WTC11 (cell line): ENCODE data around the gene MGAT5B.

Experiments
- ATF1 ChIP-seq: sonication (generic); formaldehyde crosslinking; IDR thresholded peaks from 2 replicates; pipeline ENCODE4 v1.8.1; 2023; ENCODE audit warnings: mild to moderate bottlenecking, moderate library complexity, missing genetic modification reagents
- ATF3 ChIP-seq: sonication (generic); formaldehyde crosslinking; conservative IDR thresholded peaks from 2 replicates; pipeline ENCODE4 v1.8.1; 2022; ENCODE audit warnings: mild to moderate bottlenecking, missing genetic modification reagents
- E2F5 ChIP-seq: sonication (generic); formaldehyde crosslinking; IDR thresholded peaks from 2 replicates; pipeline ENCODE4 v1.8.1; 2022; ENCODE audit warnings: mild to moderate bottlenecking, moderate library complexity, missing genetic modification reagents
- ESRRA ChIP-seq: sonication (generic); formaldehyde crosslinking; IDR thresholded peaks from 2 replicates; pipeline ENCODE4 v1.8.1; 2022; ENCODE audit warnings: mild to moderate bottlenecking, missing genetic modification reagents, borderline replicate concordance
- FOXJ3 ChIP-seq: sonication (generic); formaldehyde crosslinking; IDR thresholded peaks from 2 replicates; pipeline ENCODE4 v1.9.0; 2021; ENCODE audit warnings: missing genetic modification reagents, mild to moderate bottlenecking, borderline replicate concordance
- IRF2 ChIP-seq: sonication (generic); formaldehyde crosslinking; IDR thresholded peaks from 2 replicates; pipeline ENCODE4 v1.8.0; 2022; ENCODE audit warnings: low read depth, missing genetic modification reagents, borderline replicate concordance
- SP1 ChIP-seq: sonication (generic); formaldehyde crosslinking; conservative IDR thresholded peaks from 2 replicates; pipeline ENCODE4 v1.8.1; 2022; ENCODE audit warnings: missing genetic modification reagents
- TCF7 ChIP-seq: sonication (generic); formaldehyde crosslinking; IDR thresholded peaks from 2 replicates; pipeline ENCODE4 v1.8.0; 2022; ENCODE audit warnings: mild to moderate bottlenecking, low read depth, missing genetic modification reagents, moderate library complexity
- TEAD4 ChIP-seq: sonication (generic); formaldehyde crosslinking; IDR thresholded peaks from 2 replicates; pipeline ENCODE4 v1.8.0; 2022; ENCODE audit warnings: mild to moderate bottlenecking, missing genetic modification reagents
- TP53 ChIP-seq: sonication (generic); formaldehyde crosslinking; IDR thresholded peaks from 2 replicates; pipeline ENCODE4 v1.8.1; 2023; ENCODE audit warnings: mild to moderate bottlenecking, missing genetic modification reagents
- ZBTB21 ChIP-seq: sonication (generic); formaldehyde crosslinking; IDR thresholded peaks from 2 replicates; pipeline ENCODE4 v1.8.1; 2023; ENCODE audit warnings: mild to moderate bottlenecking, missing genetic modification reagents, borderline replicate concordance
- TF ChIP-seq, protein P1 (sequence below): fragments of 200-600 bp; IDR thresholded peaks from 2 replicates; pipeline ENCODE4 v1.8.0; 2022; ENCODE audit warnings: antibody characterized with exemption
- TF ChIP-seq, protein P2 (sequence below): sonication (generic); formaldehyde crosslinking; IDR thresholded peaks from 2 replicates; pipeline ENCODE4 v1.8.0; 2022; ENCODE audit warnings: mild to moderate bottlenecking, missing genetic modification reagents
- TF ChIP-seq, protein P3 (sequence below): sonication (generic); formaldehyde crosslinking; IDR thresholded peaks from 2 replicates; pipeline ENCODE4 v1.8.0; 2023; ENCODE audit warnings: missing genetic modification reagents, mild to moderate bottlenecking, borderline replicate concordance

- TF ChIP-seq, protein P1, sequence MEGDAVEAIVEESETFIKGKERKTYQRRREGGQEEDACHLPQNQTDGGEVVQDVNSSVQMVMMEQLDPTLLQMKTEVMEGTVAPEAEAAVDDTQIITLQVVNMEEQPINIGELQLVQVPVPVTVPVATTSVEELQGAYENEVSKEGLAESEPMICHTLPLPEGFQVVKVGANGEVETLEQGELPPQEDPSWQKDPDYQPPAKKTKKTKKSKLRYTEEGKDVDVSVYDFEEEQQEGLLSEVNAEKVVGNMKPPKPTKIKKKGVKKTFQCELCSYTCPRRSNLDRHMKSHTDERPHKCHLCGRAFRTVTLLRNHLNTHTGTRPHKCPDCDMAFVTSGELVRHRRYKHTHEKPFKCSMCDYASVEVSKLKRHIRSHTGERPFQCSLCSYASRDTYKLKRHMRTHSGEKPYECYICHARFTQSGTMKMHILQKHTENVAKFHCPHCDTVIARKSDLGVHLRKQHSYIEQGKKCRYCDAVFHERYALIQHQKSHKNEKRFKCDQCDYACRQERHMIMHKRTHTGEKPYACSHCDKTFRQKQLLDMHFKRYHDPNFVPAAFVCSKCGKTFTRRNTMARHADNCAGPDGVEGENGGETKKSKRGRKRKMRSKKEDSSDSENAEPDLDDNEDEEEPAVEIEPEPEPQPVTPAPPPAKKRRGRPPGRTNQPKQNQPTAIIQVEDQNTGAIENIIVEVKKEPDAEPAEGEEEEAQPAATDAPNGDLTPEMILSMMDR: no peak
- TF ChIP-seq IRF2 (CRISPR knock-in tag): no peak
- no peak for TF ChIP-seq ATF1 (CRISPR knock-in tag)
- TF ChIP-seq, protein P2, sequence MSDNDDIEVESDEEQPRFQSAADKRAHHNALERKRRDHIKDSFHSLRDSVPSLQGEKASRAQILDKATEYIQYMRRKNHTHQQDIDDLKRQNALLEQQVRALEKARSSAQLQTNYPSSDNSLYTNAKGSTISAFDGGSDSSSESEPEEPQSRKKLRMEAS: no peak
- TF ChIP-seq SP1 (CRISPR knock-in tag): no peak
- TF ChIP-seq ESRRA: no peak
- no peak for TF ChIP-seq ZBTB21 (CRISPR knock-in tag)
- TF ChIP-seq, protein P3, sequence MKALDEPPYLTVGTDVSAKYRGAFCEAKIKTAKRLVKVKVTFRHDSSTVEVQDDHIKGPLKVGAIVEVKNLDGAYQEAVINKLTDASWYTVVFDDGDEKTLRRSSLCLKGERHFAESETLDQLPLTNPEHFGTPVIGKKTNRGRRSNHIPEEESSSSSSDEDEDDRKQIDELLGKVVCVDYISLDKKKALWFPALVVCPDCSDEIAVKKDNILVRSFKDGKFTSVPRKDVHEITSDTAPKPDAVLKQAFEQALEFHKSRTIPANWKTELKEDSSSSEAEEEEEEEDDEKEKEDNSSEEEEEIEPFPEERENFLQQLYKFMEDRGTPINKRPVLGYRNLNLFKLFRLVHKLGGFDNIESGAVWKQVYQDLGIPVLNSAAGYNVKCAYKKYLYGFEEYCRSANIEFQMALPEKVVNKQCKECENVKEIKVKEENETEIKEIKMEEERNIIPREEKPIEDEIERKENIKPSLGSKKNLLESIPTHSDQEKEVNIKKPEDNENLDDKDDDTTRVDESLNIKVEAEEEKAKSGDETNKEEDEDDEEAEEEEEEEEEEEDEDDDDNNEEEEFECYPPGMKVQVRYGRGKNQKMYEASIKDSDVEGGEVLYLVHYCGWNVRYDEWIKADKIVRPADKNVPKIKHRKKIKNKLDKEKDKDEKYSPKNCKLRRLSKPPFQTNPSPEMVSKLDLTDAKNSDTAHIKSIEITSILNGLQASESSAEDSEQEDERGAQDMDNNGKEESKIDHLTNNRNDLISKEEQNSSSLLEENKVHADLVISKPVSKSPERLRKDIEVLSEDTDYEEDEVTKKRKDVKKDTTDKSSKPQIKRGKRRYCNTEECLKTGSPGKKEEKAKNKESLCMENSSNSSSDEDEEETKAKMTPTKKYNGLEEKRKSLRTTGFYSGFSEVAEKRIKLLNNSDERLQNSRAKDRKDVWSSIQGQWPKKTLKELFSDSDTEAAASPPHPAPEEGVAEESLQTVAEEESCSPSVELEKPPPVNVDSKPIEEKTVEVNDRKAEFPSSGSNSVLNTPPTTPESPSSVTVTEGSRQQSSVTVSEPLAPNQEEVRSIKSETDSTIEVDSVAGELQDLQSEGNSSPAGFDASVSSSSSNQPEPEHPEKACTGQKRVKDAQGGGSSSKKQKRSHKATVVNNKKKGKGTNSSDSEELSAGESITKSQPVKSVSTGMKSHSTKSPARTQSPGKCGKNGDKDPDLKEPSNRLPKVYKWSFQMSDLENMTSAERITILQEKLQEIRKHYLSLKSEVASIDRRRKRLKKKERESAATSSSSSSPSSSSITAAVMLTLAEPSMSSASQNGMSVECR (CRISPR knock-in tag): no peak
- no peak for TF ChIP-seq E2F5
- no peak for TF ChIP-seq TCF7 (CRISPR knock-in tag)
- no peak for TF ChIP-seq ATF3 (CRISPR knock-in tag)
- no peak for TF ChIP-seq TP53 (CRISPR knock-in tag)
- no peak for TF ChIP-seq FOXJ3 (CRISPR knock-in tag)
- TF ChIP-seq TEAD4: no peak
Observed at GRCh38 chr17:76877437-76877836, 9.2 kb downstream of the MGAT5B start.
